NCI-H2029 (cell line): ENCODE measurements around the gene COL6A1.
"Not testable (repeated sequence)": the region's sequence is repeated elsewhere in the genome, so short reads cannot be mapped to it uniquely, and the experiment has no call there.

Experiments used
- DNase-seq: peaks from one replicate; lab custom pipeline; 2025; lab: John Stamatoyannopoulos, UW

Gene COL6A1

DNA sequence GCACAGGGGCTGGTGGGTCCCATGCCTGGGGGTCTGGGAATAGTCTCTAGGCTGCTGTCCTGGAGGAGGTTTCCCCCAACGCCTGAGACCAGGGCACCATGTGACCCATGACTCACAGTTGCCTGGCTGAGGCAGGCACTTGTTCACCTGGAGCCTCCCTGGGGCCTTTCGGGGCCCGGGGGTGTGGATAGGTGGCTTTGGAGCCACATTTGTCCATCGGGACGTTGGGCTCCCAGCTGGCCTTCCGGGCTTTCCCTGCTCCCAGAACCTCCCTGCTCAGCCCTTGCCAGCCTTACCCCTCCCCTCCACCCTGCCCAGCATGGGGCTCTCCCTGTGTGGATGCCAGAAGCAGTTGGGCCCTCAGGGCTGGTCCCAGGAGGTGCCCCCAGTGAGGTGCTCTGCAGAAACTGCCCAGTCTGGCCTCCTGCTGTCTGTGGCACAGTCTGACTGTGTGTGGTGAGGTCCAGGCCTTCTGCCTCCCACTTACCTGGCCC is 14.2 kb downstream of the COL6A1 start:
- no peak for DNase-seq

DNA sequence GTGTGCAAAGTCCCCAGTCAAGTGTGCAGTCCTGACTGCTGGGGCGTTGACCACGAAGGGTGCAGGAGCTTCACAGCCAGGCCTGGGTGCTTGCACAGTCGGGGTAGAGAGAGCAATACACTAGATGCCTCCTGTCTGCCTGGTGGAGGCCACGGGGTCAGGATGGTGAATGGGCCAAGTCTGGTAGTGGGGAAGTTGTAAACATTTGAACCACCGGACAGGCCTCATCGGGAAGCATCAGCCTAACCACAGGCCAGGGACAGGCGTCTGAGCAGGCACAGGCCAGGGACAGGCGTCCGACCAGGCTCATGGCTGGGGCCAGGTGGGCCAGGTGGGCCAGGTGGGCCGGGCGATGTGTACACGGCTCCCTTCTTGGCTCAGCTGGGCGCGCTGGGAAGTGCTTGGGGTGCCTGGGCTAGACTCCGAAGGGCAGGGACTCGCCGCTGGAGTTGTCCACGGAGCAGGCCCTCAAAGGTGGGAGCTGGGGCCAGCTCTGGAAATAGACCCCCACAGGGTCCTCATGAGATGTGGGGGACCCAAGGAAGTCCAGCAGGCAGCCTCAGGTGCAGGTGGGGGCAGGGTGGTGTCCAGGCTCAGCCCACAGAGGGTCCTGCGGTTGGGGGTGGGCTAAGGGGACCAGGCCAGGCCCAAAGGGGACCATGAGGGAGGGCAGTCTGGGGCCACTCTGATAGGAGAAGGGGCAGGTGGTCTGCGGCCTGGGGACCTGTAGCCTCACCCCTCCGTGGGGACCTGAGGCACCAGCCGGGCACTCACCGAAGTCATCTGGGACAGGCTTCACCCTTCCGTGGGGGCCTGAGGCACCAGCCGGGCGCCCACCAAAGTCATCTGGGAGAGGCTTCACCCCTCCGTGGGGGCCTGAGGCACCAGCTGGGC is 15.0 kb downstream of the COL6A1 start:
- DNase-seq: no peak

DNA sequence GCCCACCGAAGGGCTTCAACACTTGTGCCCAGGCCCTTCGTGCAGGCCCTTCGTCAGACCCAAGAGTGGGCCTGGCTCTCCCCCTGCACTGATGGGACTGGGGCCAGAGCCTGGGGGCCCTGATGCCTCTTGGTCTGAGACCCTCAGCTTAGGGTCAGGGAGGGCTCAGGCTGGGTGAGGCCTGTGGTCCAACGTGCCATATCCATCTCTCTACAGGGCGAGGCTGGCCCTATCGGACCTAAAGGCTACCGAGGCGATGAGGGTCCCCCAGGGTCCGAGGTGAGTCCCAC is 15.6 kb downstream of the COL6A1 start:
- no peak for DNase-seq

DNA sequence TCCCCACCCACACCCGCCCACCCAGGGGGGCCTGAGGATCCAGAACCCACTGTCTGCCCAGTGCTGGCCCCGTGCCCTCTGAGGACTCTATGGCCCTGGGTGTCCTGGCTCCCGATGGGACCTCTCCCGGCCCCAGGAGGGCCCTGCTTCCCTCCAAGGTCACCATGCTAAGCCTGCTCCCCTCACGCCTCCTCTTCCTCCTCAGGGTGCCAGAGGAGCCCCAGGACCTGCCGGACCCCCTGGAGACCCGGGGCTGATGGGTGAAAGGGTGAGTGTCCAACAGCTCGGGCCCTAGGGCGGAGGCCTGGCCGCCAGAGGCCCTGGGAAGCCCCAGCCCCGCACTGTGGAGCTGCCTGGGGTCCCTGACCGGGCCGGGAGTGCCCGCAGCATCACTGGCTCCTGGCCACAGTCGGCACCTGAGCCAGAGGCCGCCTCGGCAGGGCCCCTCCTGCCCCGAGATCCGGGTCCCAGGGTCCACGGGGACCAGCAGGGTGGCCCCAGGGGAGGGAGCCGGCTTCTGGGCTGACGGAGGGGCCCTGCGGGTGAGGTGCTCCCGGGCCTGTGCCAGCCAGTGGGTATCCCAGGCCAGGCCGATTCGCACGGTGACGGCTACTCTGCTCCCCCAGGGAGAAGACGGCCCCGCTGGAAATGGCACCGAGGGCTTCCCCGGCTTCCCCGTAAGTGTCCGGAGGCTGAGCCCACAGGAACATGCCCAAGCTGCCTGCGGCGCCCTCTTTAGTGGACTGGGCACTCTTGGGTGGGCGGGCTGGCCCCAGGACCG is 16.1 kb downstream of the COL6A1 start:
- no peak for DNase-seq

DNA sequence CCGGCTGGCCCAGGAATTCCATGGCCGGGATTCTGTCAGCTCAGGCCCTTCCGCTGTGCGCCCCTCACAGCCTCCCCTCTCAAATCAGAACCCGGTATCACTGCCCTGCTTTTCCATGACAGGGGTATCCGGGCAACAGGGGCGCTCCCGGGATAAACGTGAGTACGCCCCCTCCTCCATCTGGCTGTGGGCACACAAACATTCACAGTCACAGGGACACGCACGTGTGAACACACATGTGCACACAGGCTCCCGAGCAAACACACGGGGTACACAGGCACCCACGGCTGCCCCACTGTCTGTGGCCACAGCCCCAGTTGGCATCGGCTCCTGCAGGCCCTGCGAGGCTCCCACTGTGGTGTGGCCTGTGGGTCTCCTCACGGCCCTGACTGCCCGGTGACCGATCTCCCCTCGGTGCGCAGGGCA is 16.7 kb downstream of the COL6A1 start:
- DNase-seq: no peak

DNA sequence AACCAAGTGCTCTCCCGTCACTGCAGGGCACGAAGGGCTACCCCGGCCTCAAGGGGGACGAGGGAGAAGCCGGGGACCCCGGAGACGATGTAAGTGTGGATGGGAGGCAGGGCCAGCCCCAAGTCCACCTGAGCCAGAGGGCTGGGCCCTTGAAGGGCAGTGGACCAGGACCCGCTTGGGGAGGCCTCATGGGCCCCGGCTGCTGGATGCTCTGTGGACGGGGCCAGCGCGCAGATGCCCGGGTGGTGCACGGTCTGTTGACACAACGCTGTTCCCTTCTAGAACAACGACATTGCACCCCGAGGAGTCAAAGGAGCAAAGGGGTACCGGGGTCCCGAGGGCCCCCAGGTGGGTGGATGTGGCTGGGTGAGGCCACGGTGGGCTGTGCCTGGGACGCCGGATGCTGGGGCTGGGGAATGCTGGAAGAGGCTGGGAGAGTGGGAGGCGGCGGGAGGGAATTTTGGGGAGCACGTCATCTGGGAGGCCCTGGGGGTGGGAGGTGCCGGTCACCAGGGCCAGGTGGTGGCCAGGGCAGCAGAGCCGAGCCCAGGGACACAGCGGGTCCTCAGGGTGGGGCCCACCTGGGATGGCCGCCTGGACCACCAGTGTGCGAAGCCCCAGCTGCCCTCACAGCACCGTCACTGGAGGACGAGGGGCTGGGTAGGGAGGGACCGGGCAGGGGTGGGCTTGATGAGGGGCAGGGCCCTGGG is 17.5 kb downstream of the COL6A1 start:
- DNase-seq: no peak

DNA sequence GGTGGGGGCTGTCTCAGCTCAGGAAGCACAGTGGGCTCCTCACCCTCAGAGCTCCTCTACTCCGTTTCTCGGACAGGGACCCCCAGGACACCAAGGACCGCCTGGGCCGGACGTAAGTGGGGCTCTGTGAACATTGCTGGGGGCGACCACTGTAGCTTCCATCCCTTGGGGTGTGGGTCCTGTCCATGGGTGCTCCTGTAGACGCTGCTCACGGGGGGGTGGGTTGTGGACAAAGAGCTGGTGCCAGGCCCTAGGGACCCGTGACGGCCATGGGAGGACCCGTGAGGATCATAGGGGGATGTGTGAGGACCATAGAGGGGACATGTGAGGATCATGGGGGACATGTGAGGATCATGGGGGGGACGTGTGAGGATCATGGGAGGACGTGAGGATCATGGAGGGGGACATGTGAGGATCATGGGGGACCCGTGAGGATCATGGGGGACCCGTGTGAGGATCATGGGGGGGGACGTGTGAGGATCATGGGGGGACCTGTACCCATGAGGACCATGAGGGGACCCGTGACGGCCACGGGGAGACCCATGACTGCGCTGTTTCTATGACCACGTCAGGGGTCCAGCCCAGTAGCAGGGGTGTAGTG is 18.1 kb downstream of the COL6A1 start:
- no peak for DNase-seq

DNA sequence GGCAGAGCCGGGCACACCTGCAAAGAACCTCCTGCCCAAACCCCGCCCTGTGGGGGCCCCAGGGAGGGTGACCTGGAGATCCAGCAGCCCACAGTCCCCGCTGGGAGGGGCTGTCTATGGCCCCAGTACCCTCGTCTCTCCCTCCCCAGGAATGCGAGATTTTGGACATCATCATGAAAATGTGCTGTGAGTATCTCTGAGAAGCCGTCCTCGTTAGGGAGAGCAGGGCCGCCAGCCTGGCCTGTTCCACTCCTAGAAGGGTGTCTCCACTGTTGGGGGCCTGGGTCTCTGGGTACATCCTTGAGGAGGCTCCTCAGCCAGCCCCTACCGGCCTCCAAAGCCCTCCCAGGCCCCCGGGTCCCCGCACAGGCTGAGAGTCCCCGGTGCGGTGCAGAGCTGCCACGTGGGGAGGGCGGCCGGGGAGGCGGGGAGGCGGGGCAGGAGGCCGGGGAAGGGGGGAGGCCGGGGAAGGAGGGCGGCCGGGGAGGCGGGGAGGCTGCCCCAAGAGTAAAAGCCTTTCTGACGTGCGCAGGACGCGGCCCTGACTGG is 18.7 kb downstream of the COL6A1 start:
- no peak for DNase-seq

DNA sequence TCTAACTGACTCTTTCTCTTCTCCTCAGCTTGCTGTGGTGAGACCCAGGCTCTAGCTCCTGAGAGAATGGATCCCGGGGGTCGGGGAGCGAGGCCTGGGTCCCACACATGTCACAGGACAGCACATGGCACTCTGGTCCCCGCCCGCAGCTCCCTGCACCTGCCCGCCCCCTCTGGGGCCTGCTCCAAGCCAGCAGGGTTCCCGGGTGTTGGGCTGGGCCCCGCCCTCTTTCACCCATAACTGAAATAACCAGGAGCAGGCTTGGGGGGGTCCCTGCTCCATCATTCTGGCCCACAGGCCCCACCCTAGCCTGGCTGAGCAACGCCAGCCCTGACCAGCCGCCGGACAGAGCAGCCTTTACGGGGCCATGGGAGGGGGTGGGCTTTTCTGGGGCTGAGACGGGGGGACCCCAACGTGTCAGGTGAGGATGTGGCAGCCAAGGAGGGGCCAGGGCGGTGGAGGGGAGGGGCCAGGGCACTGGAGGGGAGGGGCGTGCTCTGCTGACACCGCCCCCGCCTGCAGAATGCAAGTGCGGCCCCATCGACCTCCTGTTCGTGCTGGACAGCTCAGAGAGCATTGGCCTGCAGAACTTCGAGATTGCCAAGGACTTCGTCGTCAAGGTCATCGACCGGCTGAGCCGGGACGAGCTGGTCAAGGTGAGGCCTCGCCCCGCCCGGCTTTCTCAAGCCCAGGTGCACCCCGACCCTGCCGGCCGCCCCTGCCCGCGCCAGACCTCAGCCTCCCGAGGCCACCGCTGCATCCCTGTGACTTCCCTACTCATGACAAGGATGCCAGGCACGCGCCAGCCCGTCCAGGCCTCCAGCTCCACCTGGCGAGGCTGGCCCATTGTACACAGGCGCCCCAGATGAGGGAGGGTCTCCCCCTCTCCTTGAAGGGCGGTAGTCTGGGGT is 19.4 kb downstream of the COL6A1 start:
- DNase-seq: no peak

DNA sequence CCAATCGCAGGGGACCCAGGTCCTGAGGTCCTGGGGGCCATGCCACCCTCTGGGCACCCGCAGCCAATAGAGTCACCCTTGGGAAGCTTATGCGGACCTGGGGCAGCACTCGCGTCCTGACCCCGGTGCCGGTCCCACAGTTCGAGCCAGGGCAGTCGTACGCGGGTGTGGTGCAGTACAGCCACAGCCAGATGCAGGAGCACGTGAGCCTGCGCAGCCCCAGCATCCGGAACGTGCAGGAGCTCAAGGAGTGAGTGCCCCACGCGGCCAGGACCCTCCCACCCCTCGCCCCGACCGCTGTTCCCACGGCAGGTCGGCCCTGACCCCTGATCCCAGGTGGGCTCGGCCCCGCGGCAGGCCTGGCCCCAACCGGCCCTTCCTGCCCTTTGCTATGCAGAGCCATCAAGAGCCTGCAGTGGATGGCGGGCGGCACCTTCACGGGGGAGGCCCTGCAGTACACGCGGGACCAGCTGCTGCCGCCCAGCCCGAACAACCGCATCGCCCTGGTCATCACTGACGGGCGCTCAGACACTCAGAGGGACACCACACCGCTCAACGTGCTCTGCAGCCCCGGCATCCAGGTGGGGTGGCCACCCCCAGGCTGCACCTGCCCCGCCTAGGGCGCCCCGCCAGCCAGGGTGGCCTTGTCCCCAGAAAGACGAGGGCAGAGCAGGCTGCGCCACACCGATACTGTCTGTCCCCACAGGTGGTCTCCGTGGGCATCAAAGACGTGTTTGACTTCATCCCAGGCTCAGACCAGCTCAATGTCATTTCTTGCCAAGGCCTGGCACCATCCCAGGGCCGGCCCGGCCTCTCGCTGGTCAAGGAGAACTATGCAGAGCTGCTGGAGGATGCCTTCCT is 20.5 kb downstream of the COL6A1 start:
- DNase-seq: no peak

DNA sequence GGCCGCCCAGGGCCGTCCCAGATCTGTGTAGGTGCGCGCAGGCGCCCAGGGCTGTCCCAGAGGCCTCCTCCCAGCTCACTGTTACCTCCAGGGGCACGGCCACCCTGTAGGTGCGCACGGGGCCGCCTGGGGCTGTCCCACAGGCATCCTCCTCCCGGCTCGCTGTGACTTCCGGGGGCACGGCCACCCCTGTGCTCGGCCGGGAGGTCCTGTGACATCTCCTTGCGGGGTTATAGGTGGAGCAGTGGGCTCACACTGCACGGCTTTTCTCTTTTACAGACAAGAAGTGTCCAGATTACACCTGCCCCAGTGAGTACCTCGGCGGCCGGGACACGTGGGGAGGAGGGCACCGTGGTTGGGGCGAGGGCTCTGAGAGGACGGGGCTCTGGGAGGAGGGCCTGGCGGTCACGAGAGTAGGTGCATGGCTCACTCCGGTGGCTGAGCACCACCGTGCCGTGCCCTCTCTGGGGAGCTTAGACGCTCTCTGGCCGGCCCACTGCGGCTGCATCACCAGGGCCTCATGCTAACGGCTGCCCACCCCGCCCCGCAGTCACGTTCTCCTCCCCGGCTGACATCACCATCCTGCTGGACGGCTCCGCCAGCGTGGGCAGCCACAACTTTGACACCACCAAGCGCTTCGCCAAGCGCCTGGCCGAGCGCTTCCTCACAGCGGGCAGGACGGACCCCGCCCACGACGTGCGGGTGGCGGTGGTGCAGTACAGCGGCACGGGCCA is 21.4 kb downstream of the COL6A1 start:
- DNase-seq: no peak

DNA sequence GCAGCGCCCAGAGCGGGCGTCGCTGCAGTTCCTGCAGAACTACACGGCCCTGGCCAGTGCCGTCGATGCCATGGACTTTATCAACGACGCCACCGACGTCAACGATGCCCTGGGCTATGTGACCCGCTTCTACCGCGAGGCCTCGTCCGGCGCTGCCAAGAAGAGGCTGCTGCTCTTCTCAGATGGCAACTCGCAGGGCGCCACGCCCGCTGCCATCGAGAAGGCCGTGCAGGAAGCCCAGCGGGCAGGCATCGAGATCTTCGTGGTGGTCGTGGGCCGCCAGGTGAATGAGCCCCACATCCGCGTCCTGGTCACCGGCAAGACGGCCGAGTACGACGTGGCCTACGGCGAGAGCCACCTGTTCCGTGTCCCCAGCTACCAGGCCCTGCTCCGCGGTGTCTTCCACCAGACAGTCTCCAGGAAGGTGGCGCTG is 22.0 kb downstream of the COL6A1 start:
- no peak for DNase-seq

DNA sequence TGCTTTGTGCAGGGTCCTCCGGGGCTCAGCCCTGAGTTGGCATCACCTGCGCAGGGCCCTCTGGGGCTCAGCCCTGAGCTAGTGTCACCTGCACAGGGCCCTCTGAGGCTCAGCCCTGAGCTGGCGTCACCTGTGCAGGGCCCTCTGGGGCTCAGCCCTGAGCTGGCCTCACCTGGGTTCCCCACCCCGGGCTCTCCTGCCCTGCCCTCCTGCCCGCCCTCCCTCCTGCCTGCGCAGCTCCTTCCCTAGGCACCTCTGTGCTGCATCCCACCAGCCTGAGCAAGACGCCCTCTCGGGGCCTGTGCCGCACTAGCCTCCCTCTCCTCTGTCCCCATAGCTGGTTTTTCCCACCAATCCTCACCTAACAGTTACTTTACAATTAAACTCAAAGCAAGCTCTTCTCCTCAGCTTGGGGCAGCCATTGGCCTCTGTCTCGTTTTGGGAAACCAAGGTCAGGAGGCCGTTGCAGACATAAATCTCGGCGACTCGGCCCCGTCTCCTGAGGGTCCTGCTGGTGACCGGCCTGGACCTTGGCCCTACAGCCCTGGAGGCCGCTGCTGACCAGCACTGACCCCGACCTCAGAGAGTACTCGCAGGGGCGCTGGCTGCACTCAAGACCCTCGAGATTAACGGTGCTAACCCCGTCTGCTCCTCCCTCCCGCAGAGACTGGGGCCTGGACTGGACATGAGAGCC is 22.7 kb downstream of the COL6A1 start:
- no peak for DNase-seq

DNA sequence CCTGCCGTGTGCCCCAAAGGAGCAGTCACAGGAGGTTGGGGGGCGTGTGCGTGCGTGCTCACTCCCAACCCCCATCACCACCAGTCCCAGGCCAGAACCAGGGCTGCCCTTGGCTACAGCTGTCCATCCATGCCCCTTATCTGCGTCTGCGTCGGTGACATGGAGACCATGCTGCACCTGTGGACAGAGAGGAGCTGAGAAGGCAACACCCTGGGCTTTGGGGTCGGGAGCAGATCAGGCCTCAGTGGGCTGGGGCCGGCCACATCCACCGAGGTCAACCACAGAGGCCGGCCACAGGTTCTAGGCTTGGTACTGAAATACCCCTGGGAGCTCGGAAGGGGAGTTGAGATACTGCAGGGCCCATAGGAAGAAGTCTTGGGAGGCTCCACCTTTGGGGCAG is 23.5 kb downstream of the COL6A1 start:
- no peak for DNase-seq

DNA sequence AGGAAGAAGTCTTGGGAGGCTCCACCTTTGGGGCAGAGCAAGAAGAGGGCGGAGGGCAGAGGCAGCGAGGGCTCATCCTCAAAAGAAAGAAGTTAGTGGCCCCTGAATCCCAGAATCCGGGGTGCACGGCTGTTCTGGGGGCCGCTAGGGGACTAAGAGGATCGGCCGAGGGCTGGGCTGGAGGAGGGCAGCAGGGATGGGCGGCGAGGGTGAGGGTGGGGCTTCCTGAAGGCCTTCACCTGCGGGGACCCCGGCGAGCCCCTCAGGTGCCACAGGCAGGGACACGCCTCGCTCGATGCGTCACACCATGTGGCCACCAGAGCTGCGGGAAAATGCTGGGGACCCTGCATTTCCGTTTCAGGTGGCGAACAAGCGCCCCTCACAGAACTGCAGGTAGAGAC is 23.9 kb downstream of the COL6A1 start:
- DNase-seq: no peak

DNA sequence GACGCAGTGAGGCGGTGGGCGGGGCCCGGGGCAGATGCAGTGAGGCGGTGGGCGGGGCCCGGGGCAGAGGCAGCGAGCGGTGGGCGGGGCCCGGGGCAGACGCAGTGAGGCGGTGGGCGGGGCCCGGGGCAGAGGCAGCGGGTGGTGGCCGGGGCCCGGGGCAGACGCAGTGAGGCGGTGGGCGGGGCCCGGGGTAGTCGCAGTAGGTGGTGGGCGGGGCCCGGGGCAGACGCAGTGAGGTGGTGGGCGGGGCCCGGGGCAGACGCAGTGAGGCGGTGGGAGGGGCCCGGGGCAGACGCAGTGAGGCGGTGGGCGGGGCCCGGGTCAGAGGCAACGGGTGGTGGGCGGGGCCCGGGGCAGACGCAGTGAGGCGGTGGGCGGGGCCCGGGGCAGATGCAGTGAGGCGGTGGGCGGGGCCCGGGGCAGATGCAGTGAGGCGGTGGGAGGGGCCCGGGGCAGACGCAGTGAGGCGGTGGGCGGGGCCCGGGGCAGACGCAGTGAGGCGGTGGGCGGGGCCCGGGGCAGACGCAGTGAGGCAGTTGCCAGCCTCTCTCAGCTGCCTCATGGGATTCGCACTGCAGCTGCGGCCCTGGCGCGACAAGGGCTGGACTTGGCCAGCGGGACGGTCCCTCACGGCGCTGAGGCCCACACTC is 24.4 kb downstream of the COL6A1 start:
- not testable (repeated sequence) for DNase-seq

DNA sequence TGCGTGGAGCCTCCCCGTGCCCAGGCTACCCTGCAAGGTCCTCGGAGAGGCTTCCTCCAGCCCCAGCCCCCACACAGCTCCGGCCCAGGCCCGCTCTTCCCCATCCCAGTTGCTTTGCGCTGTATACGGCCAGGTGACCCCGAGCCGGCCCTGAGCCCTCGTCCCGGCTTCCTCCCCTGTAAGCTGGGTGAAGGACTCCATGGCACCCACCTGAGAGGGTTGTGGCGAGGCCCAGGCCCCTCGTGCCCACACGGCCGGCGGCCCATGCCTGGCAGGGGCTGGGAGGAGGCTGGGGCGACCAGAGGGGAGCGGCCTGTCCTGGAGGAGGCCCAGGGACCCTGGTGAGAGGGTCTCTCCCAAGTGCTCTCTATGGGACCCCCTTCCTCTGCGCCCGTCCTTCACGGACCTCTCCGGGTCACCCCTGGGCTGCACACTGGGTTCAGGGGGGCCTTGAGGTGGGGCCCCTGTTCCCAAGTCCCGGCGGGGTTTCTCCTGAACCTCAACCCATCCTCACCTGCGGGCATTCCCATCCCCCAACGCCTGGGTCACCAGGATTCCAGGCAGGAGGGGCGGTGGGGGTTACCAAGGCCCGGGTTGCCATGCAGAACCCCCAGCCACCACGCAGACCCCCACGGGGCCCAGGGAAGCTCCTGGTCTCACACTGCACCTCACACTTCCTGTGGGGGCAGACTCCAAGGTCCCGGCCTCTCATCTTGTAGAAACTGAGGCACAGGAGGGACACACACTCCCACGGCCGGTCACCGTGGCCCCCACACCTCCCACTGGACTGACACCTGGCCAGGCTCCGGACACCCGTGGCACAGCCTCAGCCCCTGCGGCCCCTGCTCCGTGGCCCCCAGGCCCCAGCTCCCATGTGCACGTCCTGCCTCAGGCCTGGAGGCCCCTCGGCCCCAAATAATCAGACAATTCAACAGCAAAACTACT is 25.2 kb downstream of the COL6A1 start:
- no peak for DNase-seq
